Activated naive CD4-positive, alpha-beta T cell treated with anti-CD3 and anti-CD28 coated beads, Interleukin-2, amount 10 ng/mL, durations not matched to agents 7 days and 5 days (primary cell): ENCODE results near the gene USP13.

Experiments used
- CTCF ChIA-PET: fragments of 350-600 bp; sonication (Branson Sonifier 250); formaldehyde crosslinking; loops from one replicate; lab custom pipeline; 2021; ENCODE audit warnings: antibody characterized with exemption; lab: Charles Lee
- DNase-seq: peaks from one replicate; pipeline ENCODE4 v3.0.0-alpha.2; 2020
- H3K27ac Mint-ChIP-seq: one replicate; pipeline ENCODE4 v1.8.0; 2021; ENCODE audit warnings: mild to moderate bottlenecking, moderate library complexity, mixed read lengths
- H3K27me3 Mint-ChIP-seq: one replicate; pipeline ENCODE4 v1.8.0; 2021; ENCODE audit warnings: mild to moderate bottlenecking, mixed read lengths
- H3K36me3 Mint-ChIP-seq: one replicate; pipeline ENCODE4 v1.8.0; 2021; ENCODE audit warnings: mixed read lengths
- H3K4me1 Mint-ChIP-seq: one replicate; pipeline ENCODE4 v1.8.0; 2021; ENCODE audit warnings: mixed read lengths
- H3K4me3 Mint-ChIP-seq: one replicate; pipeline ENCODE4 v1.8.0; 2021; ENCODE audit warnings: mild to moderate bottlenecking, moderate library complexity, mixed read lengths
- H3K9me3 Mint-ChIP-seq: one replicate; pipeline ENCODE4 v1.8.0; 2021; ENCODE audit warnings: mixed read lengths

The USP13 gene

GRCh38 chr3:179794355-179794754 lies 141.5 kb downstream of the USP13 start:
- Mint-ChIP-seq H3K9me3 (no peaks in the 10 kb centered on the region), H3K4me1 (no peaks in the 10 kb centered on the region), H3K27ac (no peak overlapping the region), H3K4me3 (no peak overlapping the region), H3K36me3 (no peaks in the 10 kb centered on the region), H3K27me3 (no peaks in the 10 kb centered on the region)
- DNase-seq = no peak
- CTCF ChIA-PET = no interaction called here

- Mint-ChIP-seq H3K27ac (no peak overlapping the region), H3K27me3 (no peaks in the 10 kb centered on the region), H3K4me3 (no peak overlapping the region), H3K9me3 (no peaks in the 10 kb centered on the region), H3K4me1 (no peaks in the 10 kb centered on the region), H3K36me3 (no peaks in the 10 kb centered on the region)
- DNase-seq = no peak
- CTCF ChIA-PET = no interaction called here
Observed at GRCh38 chr3:179796421-179796820, 143.6 kb downstream of the USP13 start.

GRCh38 chr3:179797192-179797591 lies 144.4 kb downstream of the USP13 start:
- Mint-ChIP-seq H3K36me3 (no peaks in the 10 kb centered on the region), H3K9me3 (no peaks in the 10 kb centered on the region), H3K4me3 (no peak overlapping the region), H3K27ac (no peak overlapping the region), H3K27me3 (no peaks in the 10 kb centered on the region), H3K4me1 (no peaks in the 10 kb centered on the region)
- DNase-seq = no peak
- CTCF ChIA-PET = no interaction called here

- no peak for DNase-seq
- Mint-ChIP-seq H3K27ac (no peak overlapping the region), H3K4me1 (peaks cover 5% of the 10 kb centered on the region), H3K36me3 (no peaks in the 10 kb centered on the region), H3K9me3 (no peaks in the 10 kb centered on the region), H3K27me3 (peaks cover 10% of the 10 kb centered on the region), H3K4me3 (no peak overlapping the region)
- CTCF ChIA-PET = no interaction called here
Observed at GRCh38 chr3:179801263-179801662, 148.4 kb downstream of the USP13 start.

GRCh38 chr3:179801856-179802255 lies 149.0 kb downstream of the USP13 start:
- no peaks in the 10 kb centered on the region for H3K36me3 Mint-ChIP-seq
- no peak overlapping the region for H3K4me3 Mint-ChIP-seq
- CTCF ChIA-PET = no interaction called here
- DNase-seq = no peak
- no peaks in the 10 kb centered on the region for H3K9me3 Mint-ChIP-seq
- H3K27me3 Mint-ChIP-seq = peaks cover 10% of the 10 kb centered on the region
- H3K4me1 Mint-ChIP-seq = peaks cover 5% of the 10 kb centered on the region
- no peak overlapping the region for H3K27ac Mint-ChIP-seq

- no peak for DNase-seq
- H3K27me3 Mint-ChIP-seq = peaks cover 10% of the 10 kb centered on the region
- peaks cover 5% of the 10 kb centered on the region for H3K4me1 Mint-ChIP-seq
- no peak overlapping the region for H3K27ac Mint-ChIP-seq
- no peaks in the 10 kb centered on the region for H3K36me3 Mint-ChIP-seq
- no peaks in the 10 kb centered on the region for H3K9me3 Mint-ChIP-seq
- CTCF ChIA-PET = no interaction called here
- no peak overlapping the region for H3K4me3 Mint-ChIP-seq
Observed at GRCh38 chr3:179806177-179806576, 153.3 kb downstream of the USP13 start.

- DNase-seq = no peak
- Mint-ChIP-seq H3K27me3 (peaks cover 10% of the 10 kb centered on the region), H3K4me1 (peaks cover 5% of the 10 kb centered on the region), H3K36me3 (no peaks in the 10 kb centered on the region), H3K9me3 (no peaks in the 10 kb centered on the region), H3K4me3 (no peak overlapping the region), H3K27ac (no peak overlapping the region)
- CTCF ChIA-PET = interaction anchor here (0.6 kb wide), 1 partner anchor 183 kb away, joined by 3 read pairs; no protein-coding TSS in a partner anchor
Observed at GRCh38 chr3:179807588-179807987, 154.7 kb downstream of the USP13 start.

- H3K36me3 Mint-ChIP-seq = no peaks in the 10 kb centered on the region
- peaks cover under 1% of the 10 kb centered on the region for H3K4me1 Mint-ChIP-seq
- H3K27ac Mint-ChIP-seq = no peak overlapping the region
- H3K27me3 Mint-ChIP-seq = peaks cover 4% of the 10 kb centered on the region
- no peaks in the 10 kb centered on the region for H3K9me3 Mint-ChIP-seq
- DNase-seq = no peak
- CTCF ChIA-PET = no interaction called here
- no peak overlapping the region for H3K4me3 Mint-ChIP-seq
Observed at GRCh38 chr3:179809639-179810038, 156.8 kb downstream of the USP13 start.

- no peaks in the 10 kb centered on the region for H3K4me1 Mint-ChIP-seq
- H3K27me3 Mint-ChIP-seq = no peaks in the 10 kb centered on the region
- H3K36me3 Mint-ChIP-seq = no peaks in the 10 kb centered on the region
- H3K27ac Mint-ChIP-seq = no peak overlapping the region
- CTCF ChIA-PET = interaction anchor here (0.7 to 2.0 kb wide), 8 partner anchors 12 to 1044 kb away, joined by 3 to 9 read pairs (median 4); no protein-coding TSS in a partner anchor
- peak; percentile 21 for DNase-seq
- H3K9me3 Mint-ChIP-seq = no peaks in the 10 kb centered on the region
- no peak overlapping the region for H3K4me3 Mint-ChIP-seq
Observed at GRCh38 chr3:179811321-179812095, 158.7 kb downstream of the USP13 start.

- H3K9me3 Mint-ChIP-seq = no peaks in the 10 kb centered on the region
- H3K4me1 Mint-ChIP-seq = no peaks in the 10 kb centered on the region
- no peak overlapping the region for H3K27ac Mint-ChIP-seq
- CTCF ChIA-PET = interaction anchor here (0.9 to 2.0 kb wide), 6 partner anchors 11 to 1044 kb away, joined by 3 to 9 read pairs (median 4); no protein-coding TSS in a partner anchor
- no peaks in the 10 kb centered on the region for H3K36me3 Mint-ChIP-seq
- no peak overlapping the region for H3K4me3 Mint-ChIP-seq
- no peak for DNase-seq
- H3K27me3 Mint-ChIP-seq = no peaks in the 10 kb centered on the region
Observed at GRCh38 chr3:179812096-179812382, 159.2 kb downstream of the USP13 start.

- DNase-seq = no peak
- Mint-ChIP-seq H3K27me3 (no peaks in the 10 kb centered on the region), H3K4me1 (no peaks in the 10 kb centered on the region), H3K4me3 (no peak overlapping the region), H3K27ac (no peak overlapping the region), H3K9me3 (no peaks in the 10 kb centered on the region), H3K36me3 (no peaks in the 10 kb centered on the region)
- CTCF ChIA-PET = no interaction called here
Observed at GRCh38 chr3:179819379-179819778, 166.5 kb downstream of the USP13 start.

- Mint-ChIP-seq H3K27ac (no peak overlapping the region), H3K4me3 (no peak overlapping the region), H3K4me1 (no peaks in the 10 kb centered on the region), H3K36me3 (no peaks in the 10 kb centered on the region), H3K9me3 (no peaks in the 10 kb centered on the region), H3K27me3 (no peaks in the 10 kb centered on the region)
- DNase-seq = no peak
- CTCF ChIA-PET = interaction anchor here (2.1 kb wide), 1 partner anchor 11 kb away, joined by 9 read pairs; no protein-coding TSS in a partner anchor
Observed at GRCh38 chr3:179822296-179822695, 169.5 kb downstream of the USP13 start.

- H3K36me3 Mint-ChIP-seq = no peaks in the 10 kb centered on the region
- H3K27me3 Mint-ChIP-seq = no peaks in the 10 kb centered on the region
- H3K4me1 Mint-ChIP-seq = no peaks in the 10 kb centered on the region
- H3K9me3 Mint-ChIP-seq = no peaks in the 10 kb centered on the region
- no peak overlapping the region for H3K27ac Mint-ChIP-seq
- no peak for DNase-seq
- CTCF ChIA-PET = interaction anchor here (1.1 kb wide), 1 partner anchor 14 kb away, joined by 3 read pairs; no protein-coding TSS in a partner anchor
- H3K4me3 Mint-ChIP-seq = no peak overlapping the region
Observed at GRCh38 chr3:179825527-179826246, 172.8 kb downstream of the USP13 start.

- CTCF ChIA-PET = no interaction called here
- no peak for DNase-seq
- no peak overlapping the region for H3K4me3 Mint-ChIP-seq
Observed at GRCh38 chr3:179826247-179826637, 173.4 kb downstream of the USP13 start.

GRCh38 chr3:179828738-179829137 lies 175.9 kb downstream of the USP13 start:
- CTCF ChIA-PET = no interaction called here
- no peak for DNase-seq
- Mint-ChIP-seq H3K9me3 (no peaks in the 10 kb centered on the region), H3K27ac (no peak overlapping the region), H3K4me1 (no peaks in the 10 kb centered on the region), H3K36me3 (no peaks in the 10 kb centered on the region), H3K4me3 (no peak overlapping the region), H3K27me3 (no peaks in the 10 kb centered on the region)

More at GRCh38 chr3:179826247-179826637, 173.4 kb downstream of the USP13 start:
- H3K4me1 Mint-ChIP-seq = no peaks in the 10 kb centered on the region
- H3K27me3 Mint-ChIP-seq = no peaks in the 10 kb centered on the region
- no peaks in the 10 kb centered on the region for H3K36me3 Mint-ChIP-seq
- H3K27ac Mint-ChIP-seq = no peak overlapping the region
- no peaks in the 10 kb centered on the region for H3K9me3 Mint-ChIP-seq
